8988T (cell line): Measurements from ENCODE around the gene UXS1.

Source experiments
- DNase-seq: peaks from one replicate; pipeline ENCODE4 v3.0.0; 2011

UXS1 gene

GRCh38 chr2:106107509-106108131 is 86.5 kb downstream of the UXS1 start:
- no peak for DNase-seq

DNA sequence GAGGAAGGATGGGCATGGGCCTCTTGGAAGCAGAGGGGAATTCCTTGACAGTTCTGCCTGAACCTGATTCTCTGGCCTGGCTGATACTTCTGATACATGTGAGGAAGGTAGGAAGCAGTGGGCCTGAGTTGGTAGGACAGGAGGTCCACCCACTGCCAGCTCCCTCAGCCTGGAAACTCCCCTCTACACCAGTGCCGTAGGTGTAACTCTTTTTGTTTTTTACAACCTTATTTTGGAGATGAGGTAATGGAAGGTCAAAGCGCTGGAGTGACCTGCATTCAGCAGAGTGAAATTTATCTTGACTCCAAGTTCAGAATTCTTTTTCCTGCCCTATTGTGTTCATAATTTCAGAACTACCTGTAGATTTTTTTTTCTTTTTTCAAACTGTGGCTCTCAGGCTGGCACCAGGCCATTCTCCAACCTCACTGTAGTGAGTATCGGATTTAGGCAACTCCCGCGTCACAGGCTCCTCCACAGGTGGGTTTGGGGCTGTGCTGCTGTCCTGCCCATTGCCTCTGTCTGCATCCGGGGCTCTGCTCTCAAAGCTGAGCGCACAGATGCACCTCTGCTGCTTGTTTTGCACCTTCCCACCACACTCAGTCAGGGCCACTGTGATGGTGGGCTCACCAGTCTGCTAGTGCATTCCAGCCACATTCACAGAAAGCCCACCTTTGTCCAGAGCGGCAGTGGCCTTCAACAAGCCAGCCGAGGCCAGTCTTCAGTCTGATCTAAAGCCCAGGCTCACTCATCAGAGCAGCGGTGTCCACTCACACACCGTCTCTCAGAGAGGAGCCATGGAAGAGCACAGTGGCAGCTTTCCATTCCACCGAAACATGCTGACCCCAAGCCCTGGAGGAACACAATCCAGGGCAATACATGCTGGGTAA is 87.2 kb downstream of the UXS1 start:
- DNase-seq: no peak

- DNase-seq: no peak
These were observed 88.8 kb downstream of the UXS1 start for GRCh38 chr2:106105151-106105922.

GRCh38 chr2:106104332-106105062 is 89.6 kb downstream of the UXS1 start:
- DNase-seq: peak; percentile 67

DNA sequence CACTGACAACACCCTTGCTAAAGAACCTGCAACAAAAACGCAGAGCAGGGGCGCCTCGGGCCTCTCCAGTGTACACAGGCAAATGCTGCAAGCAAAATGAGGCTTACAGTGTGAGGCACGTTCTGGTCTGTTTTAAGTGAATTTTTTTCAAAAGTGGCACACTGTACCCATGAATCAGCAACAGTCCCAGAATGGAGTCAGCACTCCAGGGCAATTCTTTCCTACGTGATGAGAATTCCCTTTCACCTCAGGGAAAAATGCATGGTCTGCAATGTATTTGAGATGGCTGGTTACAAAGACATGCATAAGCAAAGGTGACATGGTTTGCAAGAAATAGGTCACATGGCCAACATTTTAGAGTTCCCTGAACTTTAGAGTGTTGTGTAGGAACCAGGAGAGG is 94.4 kb downstream of the UXS1 start:
- DNase-seq: no peak

GRCh38 chr2:106098664-106099063 is 95.4 kb downstream of the UXS1 start:
- no peak for DNase-seq

DNA sequence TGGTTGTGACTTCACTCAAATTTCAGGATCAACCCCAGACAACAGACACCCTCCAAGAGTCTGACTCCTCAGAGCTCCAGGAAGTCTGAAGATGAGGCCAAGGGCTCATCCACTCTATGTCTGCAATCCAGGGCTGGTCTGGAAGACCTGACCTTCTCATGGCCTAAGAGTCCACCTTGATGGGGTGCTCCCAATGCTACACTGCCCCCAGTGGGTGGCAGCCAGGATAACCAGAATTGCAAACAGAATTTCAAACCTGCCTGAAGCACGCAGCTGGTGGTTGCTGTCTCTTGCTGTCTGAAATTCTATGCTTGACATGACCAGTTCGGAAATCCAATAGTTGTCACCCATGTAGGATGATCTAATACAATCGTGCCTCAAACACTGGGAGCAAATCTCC is 96.0 kb downstream of the UXS1 start:
- no peak for DNase-seq

DNA sequence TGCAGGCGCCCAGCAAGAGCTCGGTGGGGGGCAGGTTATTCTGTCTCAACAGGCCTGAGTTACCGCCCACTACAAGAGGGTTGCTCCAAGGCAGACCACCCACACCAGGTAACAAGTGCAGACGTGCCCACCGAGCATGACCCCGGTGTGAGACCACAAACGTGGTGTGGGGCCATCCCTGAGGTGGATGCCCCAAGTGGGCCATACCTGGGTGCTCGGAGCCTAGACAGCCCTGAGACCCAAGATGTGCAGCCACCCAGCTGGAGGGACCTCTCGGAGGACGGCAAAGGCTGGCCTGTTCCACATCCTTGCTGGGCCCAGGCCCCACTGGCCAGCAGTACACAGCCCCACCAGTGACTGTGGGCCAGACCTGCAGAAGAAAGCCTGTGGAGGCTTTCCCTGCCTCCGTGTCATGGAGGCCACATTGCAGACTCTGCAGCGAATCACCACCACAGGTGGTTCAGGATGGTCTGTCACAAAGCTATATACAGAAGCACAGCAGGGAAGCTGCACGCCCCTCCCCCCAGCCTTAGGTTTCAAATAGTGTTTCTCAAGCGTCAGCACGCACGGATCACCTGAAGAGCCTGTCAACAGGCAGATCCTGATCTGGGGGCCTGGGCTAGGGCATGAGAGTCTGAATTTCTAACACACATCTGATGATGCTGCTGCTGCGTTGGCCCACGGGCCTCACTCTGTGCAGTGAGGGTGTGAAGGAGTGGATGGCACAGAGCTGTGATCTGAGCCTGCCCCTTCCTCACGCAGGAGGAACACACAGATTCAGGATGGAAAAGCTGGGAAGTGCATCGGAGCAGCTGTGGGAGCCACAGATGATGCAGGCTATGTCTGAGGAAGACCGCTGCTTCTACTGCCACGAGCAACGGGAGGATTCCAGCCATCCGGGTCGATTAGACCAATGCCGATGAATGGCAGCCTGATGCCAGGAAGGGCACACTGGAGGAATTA is 96.8 kb downstream of the UXS1 start:
- no peak for DNase-seq

GRCh38 chr2:106096299-106097037 is 97.6 kb downstream of the UXS1 start:
- DNase-seq: no peak

DNA sequence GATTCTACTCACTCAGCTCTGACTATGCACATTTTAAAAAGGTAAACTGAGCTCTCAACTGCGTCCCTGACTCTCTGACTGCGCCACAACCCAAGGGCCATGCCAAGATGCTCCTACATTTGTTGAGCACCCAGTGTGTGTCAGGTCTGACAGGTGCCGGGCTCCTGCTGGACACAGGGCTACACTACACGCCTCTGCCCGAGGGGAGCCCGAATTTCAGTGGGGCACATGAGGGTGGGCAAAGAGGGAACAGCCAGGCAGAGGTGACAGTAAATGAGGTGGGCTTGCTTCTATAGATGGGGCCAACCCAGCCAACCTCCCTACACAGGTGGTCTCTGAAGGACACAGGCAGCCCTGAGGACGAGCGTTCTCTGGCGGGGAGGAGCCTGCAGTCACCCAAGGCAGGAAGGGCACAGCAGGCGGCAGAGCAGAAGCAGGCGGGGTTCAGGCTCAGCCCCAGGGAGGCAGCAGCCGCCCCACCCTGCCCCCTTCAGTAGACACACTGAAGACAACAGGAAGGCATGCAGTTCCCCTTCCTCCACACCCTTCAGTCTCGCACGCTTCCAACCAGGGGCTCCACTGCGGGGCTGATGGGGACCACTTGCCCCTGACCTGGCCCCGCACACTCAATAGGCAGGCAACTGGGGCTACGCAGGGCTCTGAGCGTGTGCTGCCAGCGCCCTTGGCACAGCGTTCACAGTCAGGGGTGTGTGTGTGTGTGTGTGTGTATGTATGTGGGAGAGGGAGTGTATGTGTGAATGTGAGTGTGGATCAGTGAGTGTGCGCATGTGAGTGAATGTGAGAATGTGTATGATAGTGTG is 98.4 kb downstream of the UXS1 start:
- no peak for DNase-seq

GRCh38 chr2:106094131-106094841 is 99.8 kb downstream of the UXS1 start:
- no peak for DNase-seq

GRCh38 chr2:106090916-106091618 is 103.0 kb downstream of the UXS1 start:
- DNase-seq: no peak

DNA sequence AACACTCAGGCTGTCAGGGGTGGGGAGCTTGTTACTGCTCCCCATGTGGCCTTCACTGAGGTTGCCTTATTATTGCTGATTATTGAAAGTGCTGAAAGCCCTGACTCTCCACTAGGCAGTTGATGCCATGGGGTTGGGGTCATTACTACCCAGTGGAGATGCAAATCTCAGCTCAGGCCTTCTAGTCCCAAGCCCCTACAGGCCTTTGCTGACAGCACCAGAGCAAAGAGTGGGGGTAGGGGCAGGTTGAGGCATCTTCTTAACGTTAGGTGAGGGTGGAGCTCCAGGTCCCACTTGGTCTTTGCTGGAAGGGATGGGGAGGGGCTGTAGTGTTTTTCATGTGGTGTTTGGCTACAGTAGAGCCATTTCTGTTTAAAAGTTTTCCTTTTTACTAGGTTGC is 104.5 kb downstream of the UXS1 start:
- no peak for DNase-seq

GRCh38 chr2:106085181-106085940 is 108.7 kb downstream of the UXS1 start:
- DNase-seq: no peak

- DNase-seq: no peak
These were observed 113.1 kb downstream of the UXS1 start for GRCh38 chr2:106080959-106081358.

DNA sequence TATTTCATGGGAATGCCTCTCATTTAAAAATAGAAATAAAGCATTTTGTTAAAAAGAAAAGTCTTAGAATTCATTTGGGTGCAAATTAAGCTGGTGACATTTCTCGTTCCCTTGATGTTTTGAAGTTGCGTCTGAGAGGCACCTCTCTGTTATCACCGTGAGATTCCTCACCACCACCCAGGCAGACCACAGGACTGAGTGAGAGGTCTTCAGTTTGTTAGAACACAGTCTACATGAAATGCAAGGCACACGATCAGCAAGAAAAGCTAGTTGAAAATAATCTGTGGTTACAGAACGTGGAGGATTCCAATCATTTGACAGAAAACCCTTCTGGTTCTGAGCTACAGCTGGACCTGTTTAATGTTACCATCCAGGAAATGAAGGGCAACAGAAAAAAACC is 116.0 kb downstream of the UXS1 start:
- no peak for DNase-seq

DNA sequence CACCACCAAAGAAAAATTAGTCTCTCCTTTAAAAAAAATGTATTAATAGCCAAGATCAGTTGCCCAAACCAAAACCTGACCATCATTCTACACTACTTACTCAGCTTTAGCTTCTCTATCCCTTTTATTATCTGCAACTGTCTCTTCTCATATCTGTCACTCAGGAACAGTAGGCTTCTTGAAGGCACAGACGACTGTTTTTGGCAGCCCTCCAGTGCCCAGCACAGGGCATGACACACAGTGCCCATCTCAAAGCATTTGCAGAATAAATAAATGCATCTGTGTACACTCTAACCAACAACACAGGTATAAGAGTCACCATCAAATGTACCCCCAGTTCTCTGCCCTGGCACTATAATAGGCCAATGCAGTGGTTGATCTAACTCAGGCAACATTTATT is 117.2 kb downstream of the UXS1 start:
- DNase-seq: no peak

- DNase-seq: no peak
These were observed 119.1 kb downstream of the UXS1 start for GRCh38 chr2:106075048-106075447.
